Measurements from ENCODE around the gene PDE4D.

The PDE4D gene

GRCh38 chr5:59500014-59500413 is 393.5 kb downstream of the PDE4D start:
- Histone ChIP-seq H3K9me3 (ENCODE audit: control insufficient read depth, low read length) (no peaks in the 10 kb centered on the region), H3K36me3 (ENCODE audit: control insufficient read depth, insufficient read depth, low read length) (no peaks in the 10 kb centered on the region), H3K27me3 (ENCODE audit: control insufficient read depth, insufficient read depth, low read length, poor library complexity, severe bottlenecking) (no peaks in the 10 kb centered on the region), H3K27ac (ENCODE audit: insufficient read depth, low read depth, low read length, poor library complexity, severe bottlenecking) (no peak overlapping the region), H3K4me1 (ENCODE audit: control insufficient read depth, insufficient read depth, low read length) (no peaks in the 10 kb centered on the region), H3K4me3 (ENCODE audit: insufficient read depth, low read depth, low read length) (no peak overlapping the region)
- WGBS, 2 experiments = 100% methylated on average over 1 of the region's 1 CpG

- no CpG with 5 or more reads among the region's 1 CpG for WGBS, 2 experiments
- no peak overlapping the region for H3K27ac ChIP-seq (ENCODE audit: insufficient read depth, low read depth, low read length, poor library complexity, severe bottlenecking)
- H3K4me1 ChIP-seq (ENCODE audit: control insufficient read depth, insufficient read depth, low read length) = no peaks in the 10 kb centered on the region
- H3K36me3 ChIP-seq (ENCODE audit: control insufficient read depth, insufficient read depth, low read length) = no peaks in the 10 kb centered on the region
- H3K9me3 ChIP-seq (ENCODE audit: control insufficient read depth, low read length) = no peaks in the 10 kb centered on the region
- no peaks in the 10 kb centered on the region for H3K27me3 ChIP-seq (ENCODE audit: control insufficient read depth, insufficient read depth, low read length, poor library complexity, severe bottlenecking)
- no peak overlapping the region for H3K4me3 ChIP-seq (ENCODE audit: insufficient read depth, low read depth, low read length)
These were observed 396.3 kb downstream of the PDE4D start for GRCh38 chr5:59497207-59497606.

GRCh38 chr5:59496524-59497134 is 396.9 kb downstream of the PDE4D start:
- no peaks in the 10 kb centered on the region for H3K9me3 ChIP-seq (ENCODE audit: control insufficient read depth, low read length)
- no peak overlapping the region for H3K4me3 ChIP-seq (ENCODE audit: insufficient read depth, low read depth, low read length)
- no peaks in the 10 kb centered on the region for H3K36me3 ChIP-seq (ENCODE audit: control insufficient read depth, insufficient read depth, low read length)
- no peaks in the 10 kb centered on the region for H3K27me3 ChIP-seq (ENCODE audit: control insufficient read depth, insufficient read depth, low read length, poor library complexity, severe bottlenecking)
- 85 to 89% methylated on average over 17 of the region's 17 CpGs for WGBS, 2 experiments
- H3K27ac ChIP-seq (ENCODE audit: insufficient read depth, low read depth, low read length, poor library complexity, severe bottlenecking) = no peak overlapping the region
- no peaks in the 10 kb centered on the region for H3K4me1 ChIP-seq (ENCODE audit: control insufficient read depth, insufficient read depth, low read length)

- peaks cover 3% of the 10 kb centered on the region for H3K4me1 ChIP-seq (ENCODE audit: control insufficient read depth, insufficient read depth, low read length)
- H3K27ac ChIP-seq (ENCODE audit: insufficient read depth, low read depth, low read length, poor library complexity, severe bottlenecking) = no peak overlapping the region
- no peaks in the 10 kb centered on the region for H3K36me3 ChIP-seq (ENCODE audit: control insufficient read depth, insufficient read depth, low read length)
- H3K4me3 ChIP-seq (ENCODE audit: insufficient read depth, low read depth, low read length) = no peak overlapping the region
- no peaks in the 10 kb centered on the region for H3K9me3 ChIP-seq (ENCODE audit: control insufficient read depth, low read length)
- no peaks in the 10 kb centered on the region for H3K27me3 ChIP-seq (ENCODE audit: control insufficient read depth, insufficient read depth, low read length, poor library complexity, severe bottlenecking)
- WGBS, 2 experiments = 94 to 97% methylated on average over 1 of the region's 1 CpG
These were observed 401.6 kb downstream of the PDE4D start for GRCh38 chr5:59491945-59492344.

- H3K9me3 ChIP-seq (ENCODE audit: control insufficient read depth, low read length) = no peaks in the 10 kb centered on the region
- no CpG with 5 or more reads among the region's 1 CpG for WGBS, 2 experiments
- no peaks in the 10 kb centered on the region for H3K27me3 ChIP-seq (ENCODE audit: control insufficient read depth, insufficient read depth, low read length, poor library complexity, severe bottlenecking)
- no peaks in the 10 kb centered on the region for H3K36me3 ChIP-seq (ENCODE audit: control insufficient read depth, insufficient read depth, low read length)
- H3K4me1 ChIP-seq (ENCODE audit: control insufficient read depth, insufficient read depth, low read length) = peaks cover 3% of the 10 kb centered on the region
- no peak overlapping the region for H3K27ac ChIP-seq (ENCODE audit: insufficient read depth, low read depth, low read length, poor library complexity, severe bottlenecking)
- no peak overlapping the region for H3K4me3 ChIP-seq (ENCODE audit: insufficient read depth, low read depth, low read length)
These were observed 404.0 kb downstream of the PDE4D start for GRCh38 chr5:59489551-59489950.

- no peak overlapping the region for H3K4me3 ChIP-seq (ENCODE audit: insufficient read depth, low read depth, low read length)
- H3K36me3 ChIP-seq (ENCODE audit: control insufficient read depth, insufficient read depth, low read length) = no peaks in the 10 kb centered on the region
- H3K27ac ChIP-seq (ENCODE audit: insufficient read depth, low read depth, low read length, poor library complexity, severe bottlenecking) = no peak overlapping the region
- no peaks in the 10 kb centered on the region for H3K27me3 ChIP-seq (ENCODE audit: control insufficient read depth, insufficient read depth, low read length, poor library complexity, severe bottlenecking)
- WGBS, 2 experiments = 86 to 87% methylated on average over 3 to 7 of the region's 7 CpGs
- H3K9me3 ChIP-seq (ENCODE audit: control insufficient read depth, low read length) = no peaks in the 10 kb centered on the region
- H3K4me1 ChIP-seq (ENCODE audit: control insufficient read depth, insufficient read depth, low read length) = peaks cover 3% of the 10 kb centered on the region
These were observed 405.5 kb downstream of the PDE4D start for GRCh38 chr5:59487772-59488729.

- no peaks in the 10 kb centered on the region for H3K9me3 ChIP-seq (ENCODE audit: control insufficient read depth, low read length)
- H3K27me3 ChIP-seq (ENCODE audit: control insufficient read depth, insufficient read depth, low read length, poor library complexity, severe bottlenecking) = no peaks in the 10 kb centered on the region
- 93 to 96% methylated on average over 5 of the region's 5 CpGs for WGBS, 2 experiments
- H3K4me3 ChIP-seq (ENCODE audit: insufficient read depth, low read depth, low read length) = no peak overlapping the region
- peaks cover 3% of the 10 kb centered on the region for H3K4me1 ChIP-seq (ENCODE audit: control insufficient read depth, insufficient read depth, low read length)
- H3K27ac ChIP-seq (ENCODE audit: insufficient read depth, low read depth, low read length, poor library complexity, severe bottlenecking) = no peak overlapping the region
- no peaks in the 10 kb centered on the region for H3K36me3 ChIP-seq (ENCODE audit: control insufficient read depth, insufficient read depth, low read length)
These were observed 406.3 kb downstream of the PDE4D start for GRCh38 chr5:59487068-59487686.

GRCh38 chr5:59486508-59486907 is 407.0 kb downstream of the PDE4D start:
- H3K27me3 ChIP-seq (ENCODE audit: control insufficient read depth, insufficient read depth, low read length, poor library complexity, severe bottlenecking) = no peaks in the 10 kb centered on the region
- WGBS, 2 experiments = 100% methylated on average over 1 of the region's 2 CpGs
- H3K36me3 ChIP-seq (ENCODE audit: control insufficient read depth, insufficient read depth, low read length) = no peaks in the 10 kb centered on the region
- no peak overlapping the region for H3K27ac ChIP-seq (ENCODE audit: insufficient read depth, low read depth, low read length, poor library complexity, severe bottlenecking)
- no peak overlapping the region for H3K4me3 ChIP-seq (ENCODE audit: insufficient read depth, low read depth, low read length)
- H3K9me3 ChIP-seq (ENCODE audit: control insufficient read depth, low read length) = no peaks in the 10 kb centered on the region
- H3K4me1 ChIP-seq (ENCODE audit: control insufficient read depth, insufficient read depth, low read length) = peaks cover 3% of the 10 kb centered on the region

GRCh38 chr5:59485629-59486439 is 407.7 kb downstream of the PDE4D start:
- Histone ChIP-seq H3K4me1 (ENCODE audit: control insufficient read depth, insufficient read depth, low read length) (peaks cover 3% of the 10 kb centered on the region), H3K9me3 (ENCODE audit: control insufficient read depth, low read length) (no peaks in the 10 kb centered on the region), H3K36me3 (ENCODE audit: control insufficient read depth, insufficient read depth, low read length) (no peaks in the 10 kb centered on the region), H3K27me3 (ENCODE audit: control insufficient read depth, insufficient read depth, low read length, poor library complexity, severe bottlenecking) (no peaks in the 10 kb centered on the region), H3K27ac (ENCODE audit: insufficient read depth, low read depth, low read length, poor library complexity, severe bottlenecking) (no peak overlapping the region), H3K4me3 (ENCODE audit: insufficient read depth, low read depth, low read length) (no peak overlapping the region)
- WGBS, 2 experiments = 79 to 81% methylated on average over 2 of the region's 2 CpGs
